HTR-8/SVneo (cell line): Measurements from ENCODE around the gene PROK2.

Experiments
- DNase-seq: peaks from one replicate; pipeline ENCODE4 v3.0.0; 2011; ENCODE audit warnings: low spot score, mixed read lengths; ENCODE audit not compliant: insufficient read length
- FAIRE-seq: peaks from 2 replicates; lab custom pipeline; 2011; peaks lifted over from hg19 to GRCh38; lab: Jason Lieb, UNC

The PROK2 gene

GRCh38 chr3:71787851-71788405 is 3.0 kb upstream of the PROK2 start:
- DNase-seq = no peak
- FAIRE-seq = no peak

- DNase-seq = no peak
- no peak for FAIRE-seq
Measured at GRCh38 chr3:71786551-71786950, 1.6 kb upstream of the PROK2 start.

GRCh38 chr3:71786217-71786549 is 1.2 kb upstream of the PROK2 start:
- FAIRE-seq = no peak

GRCh38 chr3:71785532-71786216 is 726 bp upstream of the PROK2 start:
- no peak for DNase-seq
- no peak for FAIRE-seq

More at GRCh38 chr3:71786217-71786549, 1.2 kb upstream of the PROK2 start:
- DNase-seq = no peak

GRCh38 chr3:71784201-71784913 is 591 bp downstream of the PROK2 start:
- FAIRE-seq = no peak

GRCh38 chr3:71783152-71783551 is 1.8 kb downstream of the PROK2 start:
- no peak for FAIRE-seq
- no peak for DNase-seq

More at GRCh38 chr3:71784201-71784913, 591 bp downstream of the PROK2 start:
- no peak for DNase-seq

- DNase-seq (no peak), FAIRE-seq (no peak)
Measured at GRCh38 chr3:71780430-71780829, 4.5 kb downstream of the PROK2 start.

GRCh38 chr3:71779674-71780377 is 5.1 kb downstream of the PROK2 start:
- no peak for FAIRE-seq
- DNase-seq = no peak

- DNase-seq (no peak), FAIRE-seq (no peak)
Measured at GRCh38 chr3:71778353-71778752, 6.6 kb downstream of the PROK2 start.

- DNase-seq = no peak
- no peak for FAIRE-seq
Measured at GRCh38 chr3:71776538-71776937, 8.4 kb downstream of the PROK2 start.

- DNase-seq (no peak), FAIRE-seq (no peak)
Measured at GRCh38 chr3:71771884-71772283, 13.1 kb downstream of the PROK2 start.

- FAIRE-seq = no peak
Measured at GRCh38 chr3:71771126-71771525, 13.8 kb downstream of the PROK2 start.

GRCh38 chr3:71763426-71763825 is 21.5 kb downstream of the PROK2 start:
- DNase-seq = no peak
- no peak for FAIRE-seq

More at GRCh38 chr3:71771126-71771525, 13.8 kb downstream of the PROK2 start:
- no peak for DNase-seq

- FAIRE-seq (no peak), DNase-seq (no peak)
Measured at GRCh38 chr3:71760140-71760539, 24.8 kb downstream of the PROK2 start.

GRCh38 chr3:71759401-71759800 is 25.5 kb downstream of the PROK2 start:
- FAIRE-seq (no peak), DNase-seq (no peak)

- DNase-seq (no peak), FAIRE-seq (no peak)
Measured at GRCh38 chr3:71758091-71758490, 26.9 kb downstream of the PROK2 start.

- FAIRE-seq = no peak
- no peak for DNase-seq
Measured at GRCh38 chr3:71754610-71755253, 30.2 kb downstream of the PROK2 start.

- peak; percentile 19 for DNase-seq
- FAIRE-seq = peak; percentile 87
Measured at GRCh38 chr3:71753701-71754609, 31.0 kb downstream of the PROK2 start, which contains the start of gene GPR27. Gene GPR27 (plus strand): TSS chr3:71753855. CDS start chr3:71754050, 195 bp downstream.
